ENCODE data around the gene BCAR1. TPM values are rescaled to one million over a fixed set of nuclear protein-coding genes. Genes with fewer than 3 reads are reported as not detected.

BCAR1 gene
- total RNA-seq, 4 donors from 2014 or later = 14.1 to 34.1 (median 16.1) TPM

DNA sequence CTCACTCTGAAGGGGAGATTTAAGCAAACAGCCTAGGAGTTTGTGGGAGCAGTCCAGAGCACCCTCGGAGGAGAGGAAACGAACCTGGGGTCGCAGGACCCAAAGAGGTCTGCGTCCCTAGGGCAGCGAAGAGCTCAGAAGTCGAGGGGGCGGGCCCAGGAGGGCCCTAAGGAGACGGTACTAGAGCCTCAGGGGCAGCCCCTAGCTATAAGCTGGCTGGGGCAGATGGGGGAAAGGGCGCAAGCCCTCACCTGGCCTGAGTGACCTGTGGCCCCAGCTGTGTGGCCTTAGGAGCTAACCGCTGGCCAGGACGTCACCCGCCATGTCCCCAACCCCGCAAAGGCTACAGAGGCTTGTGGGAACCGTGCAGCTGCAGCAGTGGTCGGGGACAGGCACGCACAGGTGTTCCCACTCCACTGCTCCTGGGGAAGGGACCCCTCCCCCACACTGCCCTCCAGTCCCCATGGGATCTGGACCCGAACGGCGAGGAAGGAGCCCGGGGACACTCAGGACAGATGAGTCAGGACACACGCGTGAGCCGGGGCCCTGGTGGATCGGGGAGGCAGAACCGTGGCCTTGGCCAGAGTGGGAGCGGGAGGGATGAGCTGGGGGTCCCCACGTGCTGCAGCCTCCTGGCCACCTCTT, 42.4 kb downstream of the BCAR1 start:
- TF ChIP-seq CTCF (IDR thresholded peaks at IDR 0.05; ENCODE audit: low read depth) = no peak

DNA sequence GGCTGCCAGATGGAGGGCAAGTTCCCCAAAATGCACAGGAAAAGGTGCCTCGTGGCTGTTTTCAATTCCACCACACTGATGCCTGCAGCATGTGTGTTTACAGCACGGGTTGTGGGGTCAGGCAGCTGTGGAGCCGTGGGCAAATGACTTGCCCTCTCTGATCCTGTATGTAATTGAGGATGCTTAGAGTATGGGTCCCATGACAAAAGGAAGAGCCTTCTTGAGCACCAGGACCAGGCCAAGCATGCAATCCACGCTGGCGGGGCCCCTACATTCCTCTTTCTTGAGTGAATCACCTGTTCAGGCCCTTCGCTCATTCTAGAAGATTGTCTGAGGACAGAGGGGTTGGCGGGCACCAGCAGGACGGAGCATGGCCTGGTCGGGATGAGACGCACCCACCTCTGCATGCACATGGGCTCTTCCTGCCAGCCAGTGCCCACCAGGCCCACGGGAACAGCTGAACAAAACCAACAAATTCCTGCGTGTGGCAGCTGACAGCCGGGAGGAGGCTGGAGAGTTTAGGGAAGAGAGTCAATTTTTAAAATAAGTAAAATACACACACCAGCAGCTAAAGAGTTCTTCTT, 43.1 kb downstream of the BCAR1 start:
- no peak for TF ChIP-seq CTCF (IDR thresholded peaks at IDR 0.05; ENCODE audit: low read depth)

DNA sequence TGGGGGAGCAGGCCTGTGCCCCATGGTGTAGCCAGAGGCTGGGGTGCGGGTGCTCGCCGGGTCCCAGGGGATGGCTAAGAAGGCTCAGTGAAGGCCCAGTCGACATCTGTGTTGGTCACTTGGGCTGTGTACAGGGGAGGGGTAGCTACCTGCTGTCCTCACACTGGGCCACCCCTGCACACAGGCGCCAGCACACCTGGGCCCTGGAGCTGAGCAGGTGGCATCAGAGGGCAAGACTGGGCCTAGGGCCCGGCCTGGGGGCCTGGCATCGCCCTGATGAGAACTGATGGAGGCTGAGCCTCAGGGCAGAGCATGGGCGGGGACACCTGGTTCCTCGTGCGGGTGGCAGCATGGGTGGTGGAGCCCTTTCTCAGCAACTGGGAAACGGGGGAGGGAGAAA, 43.6 kb downstream of the BCAR1 start:
- no peak for TF ChIP-seq CTCF (IDR thresholded peaks at IDR 0.05; ENCODE audit: low read depth)

DNA sequence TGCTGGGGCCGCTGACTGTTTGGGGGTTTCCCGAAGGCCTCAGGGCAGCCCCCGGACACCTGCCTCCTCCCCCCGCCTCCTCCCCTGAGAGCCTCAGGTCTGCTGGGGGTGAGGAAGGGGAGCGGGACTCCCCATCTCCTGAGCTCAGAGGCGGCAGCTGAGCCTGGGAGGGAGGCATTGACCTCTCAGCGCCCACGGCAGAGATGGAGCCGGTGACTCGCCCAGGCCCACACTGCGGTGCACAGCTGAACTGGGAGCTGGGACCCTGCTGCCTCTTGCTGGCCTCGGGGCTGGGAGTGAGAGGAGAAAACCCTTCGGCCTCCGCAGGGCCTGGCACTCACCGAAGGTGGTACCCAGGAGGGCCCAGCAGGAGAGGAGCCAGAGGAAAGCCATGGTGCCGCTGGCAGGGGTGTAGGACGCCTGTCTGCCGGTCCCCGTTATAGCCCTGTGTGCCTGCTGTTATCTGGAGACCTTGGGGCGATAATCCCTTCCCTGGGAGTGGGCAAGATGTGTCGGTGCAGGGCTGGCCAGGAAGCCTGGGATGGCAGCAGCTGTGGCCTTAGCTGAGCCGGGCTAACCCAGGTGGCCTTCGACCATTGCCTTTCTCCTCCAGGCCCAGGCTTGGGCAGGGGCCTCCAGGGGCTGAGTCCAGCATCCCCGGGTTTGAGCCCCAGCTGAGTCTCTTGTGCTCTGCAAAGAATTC, 44.5 kb downstream of the BCAR1 start, which contains the start of gene CTRB2:
Gene CTRB2 (minus strand): TSS at position 413 of the 703 bp plus-strand sequence. CDS start 20 bp downstream, at position 393.
- no peak for TF ChIP-seq CTCF (IDR thresholded peaks at IDR 0.05; ENCODE audit: low read depth)

DNA sequence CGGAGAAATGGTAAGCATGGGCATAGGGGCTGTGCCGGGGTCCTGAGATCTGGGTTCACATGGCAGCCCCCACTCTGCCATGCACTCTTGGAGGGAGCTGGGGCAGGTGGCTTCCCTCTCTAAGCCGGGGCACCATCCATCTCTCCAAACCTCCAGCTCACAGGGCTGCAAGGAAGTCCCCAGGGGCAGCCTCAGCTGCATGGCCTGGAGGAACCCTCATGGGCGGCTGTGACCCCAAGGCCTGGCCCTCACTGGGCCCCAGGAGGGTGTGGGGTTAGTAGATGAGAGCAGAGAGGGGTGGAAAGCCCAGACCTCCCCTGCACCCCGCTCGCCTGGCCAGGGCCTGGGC, 47.0 kb downstream of the BCAR1 start:
- no peak for TF ChIP-seq CTCF (IDR thresholded peaks at IDR 0.05; ENCODE audit: low read depth)

DNA sequence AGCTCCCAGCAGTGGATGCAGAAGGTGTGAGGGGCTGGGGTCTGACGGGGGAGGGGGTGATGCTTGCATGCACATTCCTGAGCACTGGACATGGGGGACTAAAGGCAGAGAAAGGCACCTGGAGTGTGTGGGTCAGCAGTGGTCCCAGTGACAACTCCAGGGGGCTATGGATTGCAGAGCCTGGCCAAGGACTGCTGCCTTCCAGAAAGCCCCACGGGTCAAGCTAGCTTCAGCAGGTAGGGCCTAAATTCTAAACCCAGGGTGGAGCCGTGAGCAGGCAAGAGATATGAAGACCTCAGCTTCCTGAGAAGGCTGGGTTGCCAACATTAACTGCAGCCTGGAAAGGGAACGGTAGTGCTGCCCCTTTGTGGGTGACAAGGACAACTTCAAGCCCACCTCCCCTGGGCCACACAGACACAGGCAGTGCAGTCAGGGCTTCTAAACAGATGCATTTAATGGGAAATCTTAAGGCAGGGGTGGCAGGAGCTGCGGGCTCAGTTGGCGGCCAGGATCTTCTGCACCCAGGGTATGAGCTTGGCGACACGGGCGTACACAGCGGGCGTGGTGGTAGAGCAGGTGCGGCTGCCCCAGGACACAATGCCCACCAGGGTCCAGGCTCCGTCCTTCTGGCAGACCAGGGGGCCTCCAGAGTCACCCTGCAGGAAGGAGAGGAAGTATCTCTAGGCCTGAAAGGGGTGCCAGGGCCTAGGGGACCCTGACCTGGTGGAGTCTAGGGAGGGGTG, 47.6 kb downstream of the BCAR1 start:
- TF ChIP-seq CTCF (IDR thresholded peaks at IDR 0.05; ENCODE audit: low read depth) = no peak

DNA sequence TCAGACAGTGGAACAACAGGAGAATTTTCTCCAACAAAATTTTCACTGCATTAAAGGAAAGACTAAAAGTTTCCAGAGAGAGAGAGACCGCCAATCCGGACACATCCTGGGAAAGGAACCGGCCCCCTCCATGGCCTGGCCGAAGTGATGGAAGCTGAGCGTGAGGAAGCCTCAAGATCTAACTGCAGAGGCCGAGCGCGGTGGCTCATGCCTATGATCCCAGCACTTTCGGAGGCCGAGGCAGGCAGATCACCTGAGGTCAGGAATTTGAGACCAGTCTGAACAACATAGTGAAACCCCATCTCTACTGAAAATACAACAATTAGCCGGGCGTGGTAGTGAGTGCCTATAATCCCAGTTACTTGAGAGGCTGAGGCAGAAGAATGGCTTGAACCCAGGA, 48.3 kb downstream of the BCAR1 start:
- no peak for TF ChIP-seq CTCF (IDR thresholded peaks at IDR 0.05; ENCODE audit: low read depth)
